Ureter (tissue), 1 donor: ENCODE data around the gene BOLA2B. TPM values are rescaled to one million over a fixed set of nuclear protein-coding genes. Genes with fewer than 3 reads are reported as not detected.
"Not testable (repeated sequence)": the region's sequence is repeated elsewhere in the genome, so short reads cannot be mapped to it uniquely, and the experiment has no call there.

Experiments
- DNase-seq: peaks from one replicate; pipeline ENCODE4 v3.0.0-alpha.2; 2020; ENCODE audit warnings: low spot score
- total RNA-seq: library from RNA; stranded (reverse); gene quantifications from one replicate; pipeline ENCODE4 v1.2.4, GENCODE V29; 2023
- donor health status: DM: yes; HTN: yes; CAD: no.

BOLA2B gene
- 82.9 TPM for total RNA-seq

DNA sequence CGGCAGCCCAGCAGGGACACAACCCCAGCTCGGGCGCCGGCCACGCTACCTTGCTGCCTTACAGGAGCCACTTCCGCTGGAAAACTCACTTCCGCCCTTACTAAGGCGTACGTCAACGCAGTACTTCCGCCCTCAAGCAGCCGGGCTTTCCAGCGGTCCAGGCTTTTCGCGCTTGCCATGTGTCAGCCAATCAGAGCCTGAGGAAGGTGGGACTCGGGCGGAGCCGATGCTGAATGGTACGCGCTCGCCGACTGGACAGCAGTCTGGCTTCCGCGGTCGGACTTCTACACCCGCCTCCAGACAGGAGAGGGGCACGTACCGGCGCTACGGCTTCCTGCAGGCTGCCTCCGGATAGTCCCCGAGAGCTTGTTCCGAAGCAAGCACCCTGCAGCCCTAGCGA is at the start of gene BOLA2B, which contains the start of gene SLX1A:
BOLA2B (minus strand) TSS at position 52 of the 400 bp plus-strand sequence. CDS start 71 bp downstream, outside the sequence.
SLX1A (plus strand) TSS at position 261 of the 400 bp plus-strand sequence. CDS start 210 bp downstream, outside the sequence.
- not testable (repeated sequence) for DNase-seq

GRCh38 chr16:30217082-30217481 is 23.6 kb upstream of the BOLA2B start:
- DNase-seq = peak; percentile 25

DNA sequence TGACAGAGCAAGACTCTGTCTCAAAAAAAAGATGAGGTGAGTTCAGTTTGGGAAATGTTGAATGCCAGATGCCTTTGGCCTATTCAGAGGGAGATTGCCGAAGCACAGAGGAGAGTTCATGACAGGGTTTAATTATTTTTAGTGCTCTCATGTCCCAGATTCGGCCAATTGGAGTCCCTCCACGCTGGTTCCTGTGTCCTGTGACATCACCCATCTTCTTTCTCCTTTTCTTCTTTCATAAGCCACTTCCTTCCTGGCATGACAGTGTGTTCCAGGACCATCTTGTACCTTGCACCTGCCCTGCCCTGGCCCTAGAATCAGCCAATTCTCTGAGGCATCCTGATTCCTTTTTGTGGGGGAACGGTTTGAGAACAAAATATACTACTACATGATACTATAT is 17.9 kb upstream of the BOLA2B start:
- DNase-seq = not testable (repeated sequence)

DNA sequence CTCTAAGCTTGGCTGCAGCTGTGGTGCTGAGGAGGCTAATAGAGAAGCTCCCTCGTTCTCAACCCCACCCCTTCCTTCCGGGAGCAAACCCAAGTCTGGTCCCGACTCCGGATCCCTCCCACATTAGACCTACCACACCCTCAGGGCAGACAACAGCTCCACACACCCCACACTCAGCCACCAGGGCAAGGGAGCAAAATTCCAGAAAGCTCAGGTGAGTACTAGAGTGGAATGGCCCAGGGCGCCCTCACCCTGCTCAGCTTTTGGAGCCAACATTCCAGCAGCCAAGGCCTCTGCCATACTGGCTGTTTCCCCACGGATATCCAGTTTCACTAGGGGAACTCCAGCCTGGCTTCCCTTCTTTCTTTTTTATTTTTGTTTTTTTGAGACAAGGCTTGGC is 15.6 kb upstream of the BOLA2B start:
- not testable (repeated sequence) for DNase-seq

- DNase-seq = peak; percentile 47
Observed at GRCh38 chr16:30207063-30207704, 13.7 kb upstream of the BOLA2B start.

- DNase-seq = not testable (repeated sequence)
Observed at GRCh38 chr16:30206252-30206651, 12.8 kb upstream of the BOLA2B start.

GRCh38 chr16:30205541-30206236 is 12.2 kb upstream of the BOLA2B start:
- peak; percentile 44 for DNase-seq

GRCh38 chr16:30199608-30200343 is 6.3 kb upstream of the BOLA2B start:
- not testable (repeated sequence) for DNase-seq

GRCh38 chr16:30199049-30199448 is 5.6 kb upstream of the BOLA2B start, which contains the start of gene SULT1A3:
Gene SULT1A3 (plus strand): TSS chr16:30199255. CDS start chr16:30200729, 1,474 bp downstream.
- DNase-seq = not testable (repeated sequence)

DNA sequence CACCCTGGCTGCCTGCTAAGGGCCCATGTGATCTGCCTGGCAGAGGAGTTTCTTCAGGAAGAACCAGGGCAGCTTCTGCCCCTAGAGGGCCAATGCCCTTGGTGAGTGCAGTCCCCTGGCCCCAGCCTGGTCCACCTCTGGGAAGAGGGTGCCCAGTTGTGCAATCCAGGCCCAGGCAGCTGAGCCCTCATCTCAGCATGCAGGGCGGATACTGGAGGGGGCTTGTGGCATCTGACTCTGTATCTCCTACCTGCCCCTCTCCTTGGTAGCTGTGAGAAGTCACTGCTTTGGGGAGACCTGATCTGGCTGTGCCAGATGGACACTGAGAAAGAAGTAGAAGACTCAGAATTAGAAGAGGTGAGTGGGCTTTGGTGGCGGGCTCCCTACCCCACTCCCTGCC is 3.5 kb upstream of the BOLA2B start:
- DNase-seq = not testable (repeated sequence)

DNA sequence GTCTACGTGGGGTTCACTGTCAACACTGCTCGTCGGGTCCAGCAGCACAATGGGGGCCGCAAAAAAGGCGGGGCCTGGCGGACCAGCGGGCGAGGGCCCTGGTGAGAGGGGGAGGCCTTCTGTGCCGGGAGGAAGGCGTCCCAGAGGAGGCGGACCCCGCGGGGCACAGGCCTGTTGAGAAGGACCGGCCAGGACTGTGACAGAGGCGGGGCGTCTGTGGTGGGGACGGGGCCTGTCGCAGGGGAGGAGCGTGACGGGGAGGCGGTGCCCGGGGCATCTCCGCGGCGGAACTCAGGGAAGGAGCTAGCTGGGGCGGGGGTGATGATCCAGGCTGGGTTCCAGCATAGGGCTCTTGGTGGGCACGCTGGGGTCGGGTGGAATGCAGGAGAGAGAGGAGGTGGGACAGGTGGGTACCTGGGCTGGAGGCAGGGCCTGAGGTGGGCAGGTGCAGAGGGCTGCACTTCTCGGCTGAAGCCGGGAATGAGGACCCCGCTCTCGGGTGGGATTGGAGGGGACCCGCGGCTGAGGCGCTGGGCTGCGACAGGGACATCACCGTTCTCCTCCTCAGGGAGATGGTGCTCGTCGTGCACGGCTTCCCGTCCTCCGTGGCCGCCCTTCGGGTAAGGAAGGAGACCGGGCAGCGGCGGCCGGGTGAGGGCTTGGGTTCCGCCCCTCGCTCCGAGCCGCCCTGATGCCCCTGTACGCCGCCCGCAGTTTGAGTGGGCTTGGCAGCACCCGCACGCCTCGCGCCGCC is 883 bp upstream of the BOLA2B start:
- DNase-seq = peak; percentile 42

- not testable (repeated sequence) for DNase-seq
Observed at GRCh38 chr16:30193098-30193497, 368 bp downstream of the BOLA2B start.

GRCh38 chr16:30191158-30191557 is 2.3 kb downstream of the BOLA2B start:
- DNase-seq = not testable (repeated sequence)

DNA sequence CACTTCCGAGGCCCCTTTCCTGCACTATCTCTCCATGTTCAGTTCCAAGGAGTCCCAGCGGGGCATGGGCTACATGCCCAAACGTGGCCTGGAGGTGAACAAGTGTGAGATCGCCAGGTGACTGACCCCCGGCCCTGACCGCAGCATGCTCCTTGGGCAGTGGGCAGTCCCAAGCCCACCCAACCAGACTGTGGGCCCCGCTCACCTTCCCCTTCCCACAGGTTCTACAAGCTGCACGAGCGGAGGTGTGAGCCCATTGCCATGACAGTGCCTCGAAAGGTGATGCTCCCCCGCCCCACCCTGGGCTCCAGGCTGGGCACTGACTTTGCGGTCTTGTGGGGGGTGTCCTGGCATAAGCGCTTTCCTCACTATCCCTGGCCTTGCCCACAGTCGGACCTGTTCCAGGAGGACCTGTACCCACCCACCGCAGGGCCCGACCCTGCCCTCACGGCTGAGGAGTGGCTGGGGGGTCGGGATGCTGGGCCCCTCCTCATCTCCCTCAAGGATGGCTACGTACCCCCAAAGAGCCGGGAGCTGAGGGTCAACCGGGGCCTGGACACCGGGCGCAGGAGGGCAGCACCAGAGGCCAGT is 5.4 kb downstream of the BOLA2B start:
- no peak for DNase-seq

- DNase-seq = no peak
Observed at GRCh38 chr16:30187556-30187865, 6.0 kb downstream of the BOLA2B start.

GRCh38 chr16:30186782-30187555 is 6.5 kb downstream of the BOLA2B start:
- DNase-seq = peak; percentile 65

GRCh38 chr16:30186444-30186781 is 7.1 kb downstream of the BOLA2B start:
- no peak for DNase-seq

- peak; percentile 59 for DNase-seq
Observed at GRCh38 chr16:30185683-30186421, 7.6 kb downstream of the BOLA2B start.

DNA sequence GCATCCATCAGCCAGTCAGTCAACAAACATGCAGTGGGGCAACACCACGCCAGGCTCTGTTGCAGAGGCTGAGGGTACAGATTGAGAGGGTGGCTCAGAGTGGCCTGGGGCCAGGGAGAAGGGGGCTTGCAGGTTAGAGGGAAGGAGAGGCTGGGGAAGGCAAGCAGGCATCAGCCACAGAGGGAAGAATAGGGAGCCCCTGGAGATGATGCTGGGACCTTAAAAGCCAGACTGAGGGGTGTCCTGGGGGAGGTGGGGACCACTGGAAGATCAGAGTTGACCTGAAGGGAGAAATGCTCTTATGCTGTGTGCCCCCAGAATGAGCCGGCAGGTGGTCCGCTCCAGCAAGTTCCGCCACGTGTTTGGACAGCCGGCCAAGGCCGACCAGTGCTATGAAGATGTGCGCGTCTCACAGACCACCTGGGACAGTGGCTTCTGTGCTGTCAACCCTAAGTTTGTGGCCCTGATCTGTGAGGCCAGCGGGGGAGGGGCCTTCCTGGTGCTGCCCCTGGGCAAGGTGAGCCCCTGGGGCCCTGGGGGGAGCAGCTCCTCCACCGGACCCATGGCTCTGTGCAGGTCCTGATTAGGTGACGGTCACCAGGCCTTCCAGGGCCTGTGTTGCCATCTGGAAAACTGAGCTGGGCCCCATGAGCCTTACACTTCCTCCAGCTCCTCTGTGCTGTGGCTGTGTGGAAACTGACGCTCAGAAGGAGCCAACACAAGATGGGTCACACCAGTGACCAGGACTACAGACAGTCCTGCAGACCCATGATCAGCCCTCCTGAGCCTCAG is 8.4 kb downstream of the BOLA2B start:
- peak; percentile 48 for DNase-seq
